HG03108 (cell line): ENCODE data around the gene LSM14B.
A peak's percentile ranks its signal among the peaks of the same experiment; 100 is the strongest.
"Not testable (repeated sequence)": the region's sequence is repeated elsewhere in the genome, so short reads cannot be mapped to it uniquely, and the experiment has no call there.

Experiments
- ATAC-seq: cut with Tn5 transposase; IDR thresholded peaks from one replicate; pipeline ENCODE4 v1.9.1; 2021; ENCODE audit warnings: moderate library complexity; ENCODE audit not compliant: unreplicated experiment

The LSM14B gene

GRCh38 chr20:62112368-62112767, 9.9 kb upstream of the LSM14B start:
- ATAC-seq: no peak

GRCh38 chr20:62114894-62115293, 7.4 kb upstream of the LSM14B start:
- no peak for ATAC-seq

- ATAC-seq: not testable (repeated sequence)
These were observed 6.4 kb upstream of the LSM14B start for GRCh38 chr20:62115800-62116407.

- ATAC-seq: no peak
These were observed 5.5 kb upstream of the LSM14B start for GRCh38 chr20:62116558-62117361.

DNA sequence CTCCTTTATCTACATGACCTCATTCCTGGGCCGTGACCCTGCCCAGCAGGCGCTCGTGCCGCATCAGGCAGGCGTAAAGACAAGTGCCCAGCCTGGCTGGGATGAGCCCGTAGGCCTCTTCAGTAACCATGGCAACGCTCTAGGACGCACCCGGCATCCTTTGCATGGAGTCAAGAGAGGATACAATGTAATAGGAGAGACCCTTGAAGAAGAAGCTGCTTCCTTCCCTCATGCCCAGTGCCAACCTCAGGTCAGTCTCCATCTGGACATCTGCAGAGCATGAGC, 5.0 kb upstream of the LSM14B start:
- no peak for ATAC-seq

GRCh38 chr20:62117658-62118057, 4.6 kb upstream of the LSM14B start:
- no peak for ATAC-seq

DNA sequence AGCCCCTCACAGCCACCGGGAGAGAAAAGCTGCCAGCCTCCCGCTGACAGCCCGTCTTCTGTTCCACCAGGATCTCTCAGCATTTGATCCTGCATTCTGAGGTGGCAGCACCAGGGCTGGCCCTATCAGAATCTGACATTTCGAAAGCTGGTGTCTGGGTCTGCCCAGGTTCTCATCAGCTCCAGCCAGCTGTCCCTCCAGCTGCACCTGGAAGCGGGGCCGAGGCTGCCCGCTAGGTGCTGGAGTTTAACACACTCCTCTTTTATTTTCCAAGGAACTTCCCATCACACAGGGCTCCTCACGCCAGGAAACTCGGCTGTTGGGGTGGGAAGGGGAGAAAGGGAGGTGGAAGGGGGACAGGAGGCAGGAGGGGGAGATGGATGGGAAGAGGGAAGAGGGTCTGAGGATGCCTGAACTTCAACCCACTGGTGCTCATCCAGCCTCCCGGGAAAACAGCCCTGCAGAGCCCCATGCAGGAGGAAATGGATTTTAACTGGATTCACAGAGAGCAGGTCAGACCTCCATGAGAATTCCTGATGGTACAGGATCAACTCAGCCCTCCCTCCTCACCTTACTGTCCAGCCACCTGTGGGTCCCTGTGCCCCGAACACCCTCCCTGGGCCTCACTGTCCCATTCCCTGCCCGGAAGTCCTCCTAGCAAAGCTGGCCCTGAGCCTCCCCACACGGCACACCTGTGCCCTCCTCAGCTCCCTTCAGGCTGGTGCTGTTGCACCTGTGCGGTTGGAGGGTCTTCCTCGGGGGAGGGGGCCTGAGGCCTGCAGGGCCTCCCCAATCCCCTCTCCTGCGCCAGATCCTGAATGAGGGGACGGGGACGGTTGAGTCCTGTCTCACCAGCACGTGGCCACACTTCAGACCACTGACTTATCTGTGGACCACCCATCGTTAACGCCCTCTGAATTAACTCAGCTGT, 3.9 kb upstream of the LSM14B start:
- no peak for ATAC-seq

DNA sequence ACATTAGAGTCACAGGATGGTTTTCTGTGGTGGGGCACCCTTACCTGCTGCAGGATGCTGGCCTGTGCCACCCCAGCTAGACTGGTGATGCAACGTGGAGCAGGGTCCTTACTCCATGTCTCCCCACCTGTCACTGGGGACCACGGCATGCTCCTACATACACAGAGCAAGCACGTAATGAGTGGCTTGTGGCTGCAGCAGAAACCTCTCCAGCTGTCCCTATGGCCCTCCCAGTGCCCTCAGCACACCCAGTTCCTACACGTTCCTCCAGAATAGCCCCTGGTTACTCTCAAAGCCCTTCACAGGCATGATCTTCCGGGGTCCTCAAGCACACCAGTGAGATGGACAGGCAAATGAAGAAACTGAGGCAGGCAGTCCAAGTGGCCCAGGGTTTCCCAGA, 3.2 kb upstream of the LSM14B start:
- ATAC-seq: no peak

GRCh38 chr20:62119591-62120364, 2.5 kb upstream of the LSM14B start:
- ATAC-seq: no peak

- ATAC-seq: no peak
These were observed 1.9 kb upstream of the LSM14B start for GRCh38 chr20:62120365-62120762.

DNA sequence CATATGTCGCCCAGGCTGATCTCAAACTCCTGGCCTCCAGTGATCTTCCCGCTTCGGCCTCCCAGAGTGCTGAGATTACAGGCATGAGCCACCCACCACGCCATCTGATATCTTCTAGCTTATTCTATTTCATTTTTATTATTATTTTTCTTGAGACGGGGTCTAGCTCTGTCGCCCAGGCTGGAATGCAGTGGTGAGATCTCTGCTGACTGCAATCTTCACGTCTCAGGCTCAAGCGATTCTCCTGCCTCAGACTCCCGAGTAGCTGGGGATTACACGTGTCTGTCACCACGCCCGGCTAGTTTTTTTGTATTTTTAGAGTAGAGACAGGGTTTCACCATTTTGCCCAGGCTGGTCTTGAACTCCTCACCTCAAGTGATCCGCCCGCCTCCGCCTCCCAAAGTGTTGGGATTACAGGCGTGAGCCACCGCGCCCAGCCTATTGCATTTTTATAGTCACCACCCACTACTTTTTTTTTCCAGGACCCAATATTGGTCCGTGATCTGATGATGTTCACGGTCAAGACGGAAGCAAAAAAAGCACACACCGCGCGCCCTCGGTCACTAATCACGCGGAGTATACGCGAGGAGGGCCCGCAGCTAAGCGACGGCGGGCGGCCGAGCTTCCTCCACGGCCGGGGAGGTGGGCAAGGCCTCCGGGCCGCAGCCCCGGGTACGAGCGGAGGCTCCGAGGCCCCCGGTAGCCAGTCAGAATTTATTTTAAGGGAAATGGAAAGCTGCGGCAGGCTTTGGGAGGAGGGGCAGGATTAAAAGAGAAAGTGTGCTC, 1.1 kb upstream of the LSM14B start:
- ATAC-seq: peak; percentile 3

GRCh38 chr20:62122654-62123449, 577 bp downstream of the LSM14B start:
- ATAC-seq: peak; percentile 8

GRCh38 chr20:62123450-62124118, 1.3 kb downstream of the LSM14B start:
- ATAC-seq: no peak

DNA sequence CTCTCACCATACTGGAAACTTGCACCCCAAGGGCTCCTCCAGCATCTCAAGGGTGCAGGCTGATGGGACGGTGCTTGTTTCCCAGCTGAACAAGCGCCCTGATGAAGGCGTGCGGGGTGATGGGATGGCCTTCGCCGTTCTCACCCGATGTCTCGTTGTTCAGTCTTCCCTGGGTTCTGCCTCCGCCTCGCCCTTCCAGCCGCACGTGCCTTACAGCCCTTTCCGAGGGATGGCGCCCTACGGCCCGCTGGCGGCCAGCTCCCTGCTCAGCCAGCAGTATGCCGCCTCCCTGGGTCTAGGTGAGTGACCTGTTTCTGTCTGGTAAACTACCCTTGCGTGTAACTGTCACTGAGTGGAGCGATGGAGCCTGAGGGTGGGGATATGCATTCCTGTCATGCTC, 3.9 kb downstream of the LSM14B start:
- no peak for ATAC-seq

DNA sequence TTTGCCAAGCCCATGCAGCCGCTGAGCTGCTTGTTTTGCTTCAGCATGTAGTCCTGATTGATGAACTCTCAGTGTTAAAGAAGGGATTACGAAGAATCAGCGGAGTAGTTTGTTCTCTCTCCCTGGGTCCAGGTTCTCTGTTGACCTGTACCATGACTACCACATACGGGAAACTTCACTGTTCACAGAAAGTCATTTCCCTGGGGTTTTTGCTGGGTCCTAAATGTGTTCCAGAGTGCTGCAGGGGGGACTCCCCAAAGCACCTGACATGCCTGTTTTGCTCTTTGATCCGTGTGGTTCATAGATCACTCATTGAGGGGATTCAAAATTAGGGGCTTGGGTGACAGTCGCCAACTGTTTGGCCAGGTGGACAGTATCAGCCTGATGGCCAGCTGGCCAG, 5.5 kb downstream of the LSM14B start:
- ATAC-seq: no peak

DNA sequence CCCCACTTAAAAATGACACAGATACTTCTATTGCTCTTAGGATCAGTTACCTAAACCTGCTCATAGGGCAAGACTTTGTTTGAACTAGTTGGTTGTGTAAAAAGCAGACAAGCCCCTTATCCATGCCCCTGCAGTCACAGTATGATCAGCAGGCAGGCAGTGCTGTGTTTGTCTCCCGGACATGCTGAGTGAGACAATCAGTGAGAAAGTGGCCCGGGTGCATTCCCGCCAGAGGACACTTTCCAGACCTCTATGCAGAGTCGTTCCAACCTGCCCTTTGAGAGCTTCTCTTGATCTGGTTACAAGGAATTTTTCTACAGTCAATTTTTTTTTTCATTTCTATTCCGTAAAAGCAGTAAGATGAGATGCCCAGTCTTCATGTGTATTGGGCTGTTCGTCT, 6.2 kb downstream of the LSM14B start:
- no peak for ATAC-seq

DNA sequence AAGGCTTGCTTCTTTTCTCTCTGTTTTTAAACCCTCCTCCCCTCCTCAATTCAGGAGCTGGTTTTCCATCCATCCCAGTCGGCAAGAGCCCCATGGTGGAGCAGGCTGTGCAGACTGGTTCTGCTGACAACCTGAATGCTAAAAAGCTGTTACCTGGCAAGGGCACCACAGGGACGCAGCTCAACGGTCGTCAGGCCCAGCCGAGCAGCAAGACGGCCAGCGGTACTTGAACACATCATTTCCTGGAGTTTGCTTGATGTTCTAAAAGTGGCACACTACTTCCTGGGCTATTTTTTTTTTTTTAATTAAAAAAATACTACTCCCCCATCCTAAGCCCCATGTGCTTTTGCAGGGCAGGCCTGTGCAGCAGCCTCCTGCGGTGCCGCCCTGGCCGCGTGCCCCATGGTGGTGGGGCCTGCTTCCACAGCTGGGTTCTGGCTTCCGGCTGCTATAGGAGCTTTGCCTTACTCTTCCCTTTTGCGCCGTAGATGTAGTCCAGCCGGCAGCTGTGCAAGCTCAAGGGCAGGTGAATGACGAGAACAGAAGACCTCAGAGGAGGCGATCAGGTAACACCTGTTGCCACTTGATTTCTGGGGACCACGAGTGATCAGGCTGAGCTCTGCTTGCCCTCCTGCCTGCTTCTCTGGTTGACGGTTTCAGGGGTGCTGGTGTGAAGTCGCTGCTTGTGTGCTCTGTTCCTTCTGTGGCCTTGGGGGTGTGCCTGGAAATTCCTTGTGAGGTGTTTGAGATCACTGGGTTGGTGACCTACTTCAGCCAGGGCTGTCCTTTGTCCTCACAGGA, 7.7 kb downstream of the LSM14B start:
- no peak for ATAC-seq
